GOT3 (cell line): ENCODE data around the gene ALPI.
"Not testable (repeated sequence)": the region's sequence is repeated elsewhere in the genome, so short reads cannot be mapped to it uniquely, and the experiment has no call there.

Experiments used
- DNase-seq: peaks from one replicate; lab custom pipeline; 2025; ENCODE audit warnings: mixed read lengths; lab: John Stamatoyannopoulos, UW

ALPI gene

GRCh38 chr2:232455426-232456255, at the start of gene ALPI:
Gene ALPI, plus strand, starts transcription at chr2:232456153. Its CDS starts 47 bp downstream, at chr2:232456200.
- no peak for DNase-seq

DNA sequence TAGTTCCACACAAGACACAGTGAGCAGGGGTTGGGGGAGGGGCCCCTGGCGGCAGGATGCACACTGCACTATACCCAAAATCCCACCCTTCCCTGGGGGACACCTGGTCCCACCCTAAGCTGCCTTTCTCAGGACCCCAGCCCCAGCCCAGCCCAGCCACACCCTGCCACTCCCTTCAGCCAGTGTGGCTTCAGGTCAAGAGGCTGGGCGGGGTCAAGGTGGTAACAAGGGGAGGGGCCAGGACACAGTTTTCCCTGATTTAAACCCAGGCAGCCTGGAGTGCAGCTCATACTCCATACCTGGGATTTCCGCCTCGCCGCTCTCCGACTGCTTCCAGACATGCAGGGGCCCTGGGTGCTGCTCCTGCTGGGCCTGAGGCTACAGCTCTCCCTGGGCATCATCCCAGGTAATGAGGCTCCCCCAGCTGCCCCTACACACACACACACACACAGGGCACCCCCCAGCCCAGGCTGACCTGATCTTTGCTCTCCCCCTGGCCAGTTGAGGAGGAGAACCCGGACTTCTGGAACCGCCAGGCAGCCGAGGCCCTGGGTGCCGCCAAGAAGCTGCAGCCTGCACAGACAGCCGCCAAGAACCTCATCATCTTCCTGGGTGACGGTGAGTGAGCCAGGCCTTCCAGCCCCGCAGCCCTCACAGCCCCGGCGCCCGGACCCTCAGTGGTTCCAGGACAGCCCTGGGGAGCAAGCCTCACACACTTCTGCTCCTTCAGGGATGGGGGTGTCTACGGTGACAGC, 49.2 kb upstream of the ALPI start, which contains the start of gene ALPG:
ALPG (plus strand) TSS at position 289 of the 755 bp plus-strand sequence; CDS start at position 340, 51 bp downstream.
- DNase-seq, result no peak

DNA sequence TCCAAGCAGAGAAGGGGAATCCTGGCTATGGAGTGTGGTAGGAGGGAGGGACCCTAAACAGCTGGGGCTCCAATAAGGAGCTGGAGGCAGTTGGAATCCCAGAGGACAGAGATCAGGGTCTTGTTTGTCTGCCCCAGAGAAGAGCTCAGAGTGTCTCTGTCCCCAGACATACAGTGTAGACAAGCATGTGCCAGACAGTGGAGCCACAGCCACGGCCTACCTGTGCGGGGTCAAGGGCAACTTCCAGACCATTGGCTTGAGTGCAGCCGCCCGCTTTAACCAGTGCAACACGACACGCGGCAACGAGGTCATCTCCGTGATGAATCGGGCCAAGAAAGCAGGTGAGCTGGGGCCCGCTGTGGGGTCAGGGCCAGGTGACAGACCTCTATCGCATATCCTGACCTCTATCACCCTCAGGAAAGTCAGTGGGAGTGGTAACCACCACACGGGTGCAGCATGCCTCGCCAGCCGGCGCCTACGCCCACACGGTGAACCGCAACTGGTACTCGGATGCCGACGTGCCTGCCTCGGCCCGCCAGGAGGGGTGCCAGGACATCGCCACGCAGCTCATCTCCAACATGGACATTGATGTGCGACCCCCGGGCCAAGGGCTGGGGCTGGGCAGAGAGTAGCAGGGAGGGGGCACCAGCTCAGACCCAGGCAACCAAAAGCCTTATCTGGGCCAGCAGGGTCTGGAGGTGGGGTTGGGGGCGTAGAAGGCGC, 48.4 kb upstream of the ALPI start:
- not testable (repeated sequence) for DNase-seq

- not testable (repeated sequence) for DNase-seq
Observed at GRCh38 chr2:232408269-232408668, 47.7 kb upstream of the ALPI start.

- DNase-seq, result not testable (repeated sequence)
Observed at GRCh38 chr2:232409617-232410016, 46.3 kb upstream of the ALPI start.

- DNase-seq, result no peak
Observed at GRCh38 chr2:232410238-232410900, 45.6 kb upstream of the ALPI start.

DNA sequence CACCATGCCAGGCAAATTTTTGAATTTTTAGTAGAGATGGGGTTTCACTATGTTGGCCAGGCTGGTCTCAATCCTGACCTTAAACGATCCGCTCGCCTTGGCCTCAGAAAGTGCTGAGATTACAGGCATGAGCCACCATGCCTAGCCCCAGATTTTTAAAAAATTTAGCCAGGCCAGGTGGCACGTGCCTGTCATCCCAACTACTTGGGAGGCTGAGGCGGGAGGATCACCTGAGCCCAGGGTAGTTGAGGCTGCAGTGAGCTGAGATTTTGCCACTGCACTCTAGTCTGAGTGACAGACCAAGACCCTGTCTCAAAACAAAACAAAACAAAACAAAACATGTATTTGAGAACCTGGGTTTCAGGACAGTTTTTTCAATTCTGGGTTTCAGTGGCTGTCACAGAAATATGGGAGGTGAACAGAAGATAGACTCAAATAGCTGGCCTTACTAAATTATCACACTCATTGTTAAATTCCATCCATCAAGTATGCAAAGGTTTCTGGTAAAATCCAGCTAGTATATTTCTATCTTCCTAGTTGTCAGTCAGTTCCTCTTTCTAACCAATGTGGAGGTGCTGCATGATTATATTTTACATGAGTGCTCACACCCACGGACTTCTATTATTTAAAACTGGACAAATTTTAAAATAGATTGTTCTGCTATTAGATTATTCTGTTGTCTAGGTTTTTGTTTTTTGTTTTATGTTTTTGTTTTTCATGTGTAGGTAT, 43.9 kb upstream of the ALPI start:
- no peak for DNase-seq

DNA sequence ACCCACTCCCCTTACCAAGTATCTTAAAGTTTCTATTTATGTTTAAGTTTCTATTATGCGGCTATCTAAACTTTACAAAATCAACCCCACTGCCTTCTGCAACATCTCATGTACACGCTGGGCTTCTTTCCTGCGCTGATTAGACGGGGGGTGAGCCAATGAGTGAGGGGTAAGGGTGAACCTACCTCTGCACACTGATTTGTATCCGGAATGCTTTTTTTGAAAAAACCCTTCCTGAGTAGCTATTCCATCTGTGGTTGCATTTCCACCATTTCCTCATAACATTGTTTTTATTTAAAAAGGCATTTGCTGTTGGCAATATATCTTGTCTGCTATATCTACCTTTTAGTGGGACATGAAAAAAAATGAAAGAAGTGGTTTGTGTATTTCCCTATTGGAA, 43.0 kb upstream of the ALPI start:
- no peak for DNase-seq

DNA sequence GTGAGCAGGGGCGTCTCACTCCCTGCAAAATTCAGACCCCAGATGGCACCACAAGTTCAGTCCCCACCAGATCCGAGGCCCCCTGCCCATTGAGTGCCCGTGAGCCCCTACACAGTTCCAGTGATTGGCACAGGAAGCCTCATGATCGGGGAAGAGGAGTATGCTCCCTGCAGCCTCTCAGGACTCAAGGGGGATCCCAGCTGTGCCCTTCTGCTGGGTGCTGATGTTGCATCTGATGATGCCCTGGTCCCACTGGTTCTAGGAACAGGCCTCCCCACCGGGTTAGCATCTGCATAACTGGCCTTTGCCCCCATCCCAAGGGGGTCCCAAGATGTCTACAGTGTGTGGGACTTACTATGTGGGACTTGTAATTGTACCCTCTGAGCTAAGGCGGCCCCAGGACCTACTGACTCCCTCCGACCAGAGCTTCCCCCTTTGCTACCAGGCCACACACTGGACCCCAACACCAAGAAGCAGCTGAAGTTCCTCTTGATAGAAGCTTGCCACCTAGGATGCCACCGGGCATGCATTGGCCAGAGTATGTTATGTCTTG, 40.7 kb upstream of the ALPI start:
- DNase-seq, result no peak

- DNase-seq, result no peak
Observed at GRCh38 chr2:232415736-232416520, 40.0 kb upstream of the ALPI start.

DNA sequence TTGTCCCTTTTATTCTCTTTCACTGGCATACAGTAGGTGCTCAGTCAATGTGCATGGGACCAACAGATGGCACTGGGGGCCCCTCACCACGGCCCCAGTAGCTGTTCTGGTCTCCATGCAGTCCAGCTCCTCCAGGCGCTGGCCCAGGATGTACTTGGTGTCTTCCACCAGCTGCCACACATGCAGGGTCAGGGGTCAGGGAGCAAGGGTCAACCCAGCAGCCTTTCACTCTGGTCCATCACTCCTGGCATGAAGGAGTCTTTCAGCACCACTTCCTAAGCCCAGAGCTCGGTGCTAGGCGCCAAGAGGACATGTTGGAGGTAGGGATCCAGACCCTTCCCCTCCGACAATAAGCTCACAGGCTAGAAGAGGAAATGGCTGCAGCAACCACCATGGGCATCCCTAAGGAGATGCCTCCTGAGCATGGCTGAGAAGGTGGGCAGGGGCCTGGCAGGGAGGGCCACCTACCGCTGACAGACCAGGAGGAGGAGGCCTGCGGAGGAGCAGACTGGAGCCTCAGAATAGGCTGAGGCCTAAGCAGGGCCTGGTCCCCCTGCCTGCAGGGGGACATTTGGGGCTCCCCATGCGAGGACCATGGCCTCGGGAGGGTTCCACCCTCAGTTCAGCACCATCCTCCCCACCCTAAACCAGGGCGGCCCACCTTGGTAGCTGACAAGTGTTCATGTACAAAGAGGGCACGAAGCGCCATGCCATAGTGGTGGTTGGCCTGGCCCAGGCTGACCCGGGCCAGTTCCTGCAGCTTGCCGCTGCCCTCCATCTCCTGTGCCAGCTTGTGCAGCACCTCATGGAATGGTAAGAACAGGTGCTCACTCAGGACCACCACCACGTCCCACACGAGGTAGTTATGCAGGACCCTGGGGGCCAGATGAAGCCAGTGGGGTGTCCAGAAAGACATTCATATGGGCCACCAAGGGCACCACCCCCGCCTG, 39.2 kb upstream of the ALPI start:
- DNase-seq, result no peak

DNA sequence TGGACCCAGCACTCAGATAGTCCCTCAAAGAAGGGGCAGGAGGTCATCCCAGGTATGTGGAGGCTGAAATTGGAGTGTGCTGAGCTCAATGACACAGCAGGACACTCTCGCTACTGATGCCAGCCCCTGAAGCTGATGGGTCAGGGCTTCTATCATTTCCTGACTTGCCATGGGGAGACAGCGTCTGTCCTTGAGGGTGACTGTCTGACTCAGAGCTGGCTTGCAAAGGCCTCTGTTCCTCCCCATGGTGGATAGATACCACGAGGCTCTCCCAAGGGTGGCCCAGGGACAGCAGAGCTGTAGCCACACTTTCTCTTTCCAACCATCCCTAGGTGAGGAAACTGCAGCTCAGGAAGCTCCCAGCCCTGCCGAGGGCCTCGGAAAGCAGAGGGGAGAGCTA, 38.5 kb upstream of the ALPI start:
- no peak for DNase-seq

DNA sequence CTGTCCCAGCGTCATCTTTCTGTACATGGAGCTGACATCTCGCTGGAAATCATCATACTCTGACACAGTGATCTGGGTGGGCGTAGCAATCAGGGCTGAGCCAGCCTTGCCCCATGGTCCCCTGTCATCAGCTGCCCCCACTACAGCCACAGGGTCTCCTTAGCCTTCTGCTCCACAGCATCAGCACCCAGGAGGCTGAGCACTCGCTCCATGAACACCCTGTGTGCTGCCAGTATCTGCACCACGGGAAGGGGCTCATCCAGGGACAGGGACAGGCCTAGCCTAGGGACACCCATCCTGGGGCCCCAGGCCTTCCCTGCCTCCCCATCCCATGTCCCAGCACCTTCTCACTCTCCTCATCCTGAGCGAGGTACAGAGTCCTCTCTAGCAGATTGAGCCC, 37.9 kb upstream of the ALPI start:
- DNase-seq, result no peak

DNA sequence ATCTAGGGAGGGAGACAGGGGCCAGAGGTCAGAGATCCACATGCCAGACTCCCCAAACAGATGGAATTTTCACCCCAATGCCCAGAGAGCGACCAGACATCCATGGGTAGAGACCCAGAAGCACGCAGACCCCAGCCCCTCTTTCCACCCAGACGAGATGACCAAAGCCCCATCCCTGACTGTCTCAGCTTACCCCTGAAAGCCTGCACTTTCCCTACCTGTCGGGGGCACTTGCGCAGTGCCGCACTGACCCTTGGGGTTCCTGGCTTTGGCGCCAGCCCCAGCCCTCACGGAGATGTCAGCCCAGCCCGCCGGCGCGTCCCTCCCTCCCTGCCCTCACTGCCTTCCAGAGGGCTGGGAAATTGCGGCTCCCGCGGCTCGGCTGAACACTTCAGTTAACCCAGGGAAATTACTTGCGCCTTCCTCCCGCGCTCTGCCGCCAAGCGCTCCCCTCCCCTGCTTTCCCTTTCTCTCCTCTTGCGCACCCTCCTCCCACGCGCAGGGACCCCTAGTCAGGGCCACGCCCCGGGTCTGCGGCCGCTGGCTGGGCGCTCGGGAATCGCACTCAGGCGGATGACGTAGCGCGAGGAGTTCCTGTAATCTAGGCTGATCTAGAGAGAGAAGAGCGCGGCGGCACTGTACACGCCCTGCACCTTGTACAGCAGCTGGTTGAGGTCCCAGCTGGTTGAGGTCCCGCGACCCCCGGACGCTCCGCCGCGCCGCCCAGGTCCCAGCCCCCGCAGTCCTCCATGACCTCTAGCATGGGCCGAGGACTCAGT, 37.3 kb upstream of the ALPI start:
- no peak for DNase-seq

GRCh38 chr2:232419245-232420072, 36.5 kb upstream of the ALPI start:
- DNase-seq, result no peak

DNA sequence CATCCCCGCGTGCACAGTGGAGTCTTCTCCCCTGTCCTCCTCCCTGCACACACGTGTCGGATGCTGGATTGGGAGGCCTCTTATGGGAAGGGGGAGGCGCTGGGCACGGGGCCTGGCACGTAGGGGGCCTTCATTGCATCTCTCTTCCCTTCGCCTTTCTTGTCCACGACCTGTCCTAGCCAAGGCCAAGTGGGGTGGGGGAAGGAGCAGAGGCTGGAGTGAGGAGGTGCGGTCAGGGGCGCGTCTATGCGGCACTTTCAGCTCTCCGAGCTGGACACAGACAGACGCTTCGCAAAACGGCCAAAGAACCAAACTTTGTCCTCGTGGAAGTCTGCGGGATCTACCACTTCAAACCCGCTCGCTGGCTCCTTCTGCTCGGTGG, 35.9 kb upstream of the ALPI start:
- no peak for DNase-seq

DNA sequence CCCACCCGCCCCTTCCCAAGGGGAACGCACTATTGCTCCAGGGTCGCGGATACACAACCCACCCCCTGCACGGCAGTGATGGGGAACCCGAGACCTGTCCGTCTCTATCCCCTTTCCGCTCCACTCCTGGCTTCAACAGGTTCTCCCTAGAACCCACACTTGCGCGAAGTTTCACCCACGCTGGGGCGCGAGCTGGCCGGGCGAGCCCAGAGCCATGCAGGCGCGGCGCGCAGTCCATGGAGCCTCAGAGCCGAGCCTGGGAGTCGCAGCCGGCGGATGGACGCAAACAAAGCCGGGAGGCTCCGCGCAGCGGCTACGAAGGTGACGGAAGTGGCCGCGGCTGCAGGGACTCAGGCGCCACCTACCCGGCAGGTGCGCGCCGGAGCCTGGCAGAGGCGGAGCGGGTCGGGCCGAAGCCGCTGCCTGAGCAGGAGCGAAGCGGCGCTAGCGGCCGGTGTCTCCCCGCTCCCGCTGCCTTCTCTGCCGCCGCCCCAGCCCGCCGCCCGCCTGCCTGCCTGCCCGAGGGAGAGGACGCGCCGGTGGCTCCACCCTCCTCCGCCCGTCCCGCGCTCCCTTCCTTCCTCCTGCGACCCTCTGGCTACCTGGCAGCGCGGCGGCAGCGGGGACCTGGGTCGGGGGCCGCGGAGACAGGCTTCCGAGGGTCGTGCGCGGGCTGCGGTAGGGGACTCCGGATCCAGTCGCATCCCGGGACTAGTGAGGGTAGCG, 35.3 kb upstream of the ALPI start:
- DNase-seq, result no peak
